Body of pancreas (tissue), 4 donors: ENCODE results near the gene DUSP16.

Source experiments
- CTCF ChIP-seq, 7 experiments: fragments of 450-650 bp in 4 of 7; fragments of 200-600 bp in 3 of 7; sonication (generic) in 3 of 7; IDR thresholded peaks; one replicate each; pipeline ENCODE4 v1.5.1; 2016 to 2019; ENCODE audit warnings: antibody characterized with exemption in 7 of 7
- POLR2A ChIP-seq, 3 donors: fragments of 450-650 bp; IDR thresholded peaks; one replicate each; pipeline ENCODE4 v1.6.1; 2016; ENCODE audit warnings: antibody characterized with exemption in 3 of 3, mild to moderate bottlenecking in 2 of 3

DNA sequence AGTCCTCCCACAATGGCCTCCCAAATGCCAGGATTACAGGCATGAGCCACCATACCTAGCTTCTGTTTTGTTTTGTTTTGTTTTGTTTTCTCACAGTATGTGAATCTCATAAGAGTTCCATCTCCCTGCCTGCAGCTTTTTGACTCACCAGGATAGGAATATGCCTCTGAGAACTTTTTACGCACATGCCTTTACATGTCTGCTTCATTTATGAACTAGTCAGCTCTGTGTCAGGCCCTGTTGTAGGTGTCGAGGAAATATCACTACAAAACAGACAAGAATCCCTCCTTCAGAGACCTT is 116.8 kb downstream of the DUSP16 start:
- TF ChIP-seq CTCF (IDR thresholded peaks at IDR 0.05) (no peak), POLR2A (IDR thresholded peaks at IDR 0.05) (no peak)
